GM21367 (cell line): ENCODE measurements around the gene FHOD3.
"Not testable (repeated sequence)": the region's sequence is repeated elsewhere in the genome, so short reads cannot be mapped to it uniquely, and the experiment has no call there.

ENCODE experiments used
- ATAC-seq: cut with Tn5 transposase; IDR thresholded peaks from one replicate; pipeline ENCODE4 v1.9.1; 2021; ENCODE audit not compliant: unreplicated experiment

Gene FHOD3

GRCh38 chr18:36761186-36761698 is 463.7 kb downstream of the FHOD3 start:
- no peak for ATAC-seq

GRCh38 chr18:36762074-36762473 is 464.6 kb downstream of the FHOD3 start:
- ATAC-seq: no peak

GRCh38 chr18:36762965-36763364 is 465.5 kb downstream of the FHOD3 start:
- not testable (repeated sequence) for ATAC-seq

GRCh38 chr18:36766836-36767235 is 469.3 kb downstream of the FHOD3 start:
- ATAC-seq: no peak

DNA sequence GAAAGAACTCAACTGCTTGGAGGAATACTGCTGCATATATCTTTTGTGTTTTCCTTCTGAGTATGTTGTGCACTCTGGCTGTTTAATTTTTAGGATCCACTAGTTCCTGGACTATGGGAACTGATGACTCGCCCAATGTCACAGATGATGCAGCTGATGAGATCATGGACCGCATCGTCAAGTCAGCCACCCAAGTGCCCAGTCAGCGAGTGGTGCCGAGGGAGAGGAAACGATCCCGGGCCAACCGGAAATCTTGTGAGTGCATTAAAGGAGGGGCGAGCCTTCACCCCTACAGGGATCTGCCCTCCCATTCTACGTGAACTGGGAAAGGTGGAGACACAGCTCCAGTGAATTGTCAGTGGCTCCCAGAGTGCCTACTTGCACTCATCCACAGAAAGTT is 471.7 kb downstream of the FHOD3 start:
- ATAC-seq: no peak

- no peak for ATAC-seq
Measured at GRCh38 chr18:36769611-36770314, 472.2 kb downstream of the FHOD3 start.

DNA sequence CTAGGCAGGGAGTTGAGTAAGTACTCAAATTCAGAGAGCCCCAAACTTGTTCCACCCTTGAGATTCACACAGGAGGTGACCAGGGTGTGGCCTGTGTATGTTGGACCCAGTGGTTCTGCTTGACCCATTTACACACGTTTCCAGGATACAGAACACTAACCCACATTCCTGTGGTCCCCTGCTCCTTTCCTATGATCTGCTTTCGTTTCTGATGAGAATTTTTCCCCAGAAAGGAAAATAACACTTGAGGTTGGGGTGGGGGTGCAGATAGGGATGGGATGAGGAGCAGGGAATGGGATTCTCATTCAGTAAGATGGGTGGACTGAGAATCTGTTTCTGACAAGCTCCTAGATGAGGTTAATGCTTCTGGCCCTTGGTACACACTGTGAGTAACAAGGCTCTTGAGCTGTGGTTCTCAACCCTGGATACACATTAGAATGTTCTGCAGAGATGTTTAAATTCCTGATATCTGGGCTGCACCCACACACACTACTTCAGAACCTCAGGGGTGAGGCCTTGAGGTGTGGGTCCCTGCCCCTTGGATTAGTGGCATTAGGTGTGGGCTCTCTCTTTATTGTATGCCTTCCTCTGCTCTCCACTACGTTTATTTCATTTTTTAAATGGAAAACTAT is 472.9 kb downstream of the FHOD3 start:
- no peak for ATAC-seq

- no peak for ATAC-seq
Measured at GRCh38 chr18:36771245-36771644, 473.7 kb downstream of the FHOD3 start.

- no peak for ATAC-seq
Measured at GRCh38 chr18:36772241-36772723, 474.8 kb downstream of the FHOD3 start.

DNA sequence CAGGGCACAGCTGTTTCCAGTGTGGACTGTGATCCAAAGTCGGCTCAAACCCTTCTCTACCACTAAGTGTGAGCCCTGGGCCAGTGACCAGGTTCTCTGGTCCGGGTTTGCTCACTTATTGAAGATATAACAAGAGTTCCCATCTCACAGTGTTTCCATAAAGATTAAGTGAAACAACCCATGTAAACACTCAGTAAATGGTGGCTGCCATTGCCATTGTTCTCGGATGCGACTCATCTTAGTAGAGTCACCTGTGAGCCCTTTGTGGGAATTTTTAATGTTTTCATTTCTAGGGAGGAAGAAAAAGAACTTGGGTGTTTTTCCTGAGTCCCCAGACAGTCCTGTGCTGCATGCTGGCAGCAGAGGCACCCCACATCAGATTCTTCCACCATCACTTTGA is 477.9 kb downstream of the FHOD3 start:
- no peak for ATAC-seq

GRCh38 chr18:36776650-36777049 is 479.1 kb downstream of the FHOD3 start:
- no peak for ATAC-seq

- no peak for ATAC-seq
Measured at GRCh38 chr18:36777566-36777965, 480.1 kb downstream of the FHOD3 start.

GRCh38 chr18:36780748-36781147 is 483.2 kb downstream of the FHOD3 start:
- ATAC-seq: no peak

DNA sequence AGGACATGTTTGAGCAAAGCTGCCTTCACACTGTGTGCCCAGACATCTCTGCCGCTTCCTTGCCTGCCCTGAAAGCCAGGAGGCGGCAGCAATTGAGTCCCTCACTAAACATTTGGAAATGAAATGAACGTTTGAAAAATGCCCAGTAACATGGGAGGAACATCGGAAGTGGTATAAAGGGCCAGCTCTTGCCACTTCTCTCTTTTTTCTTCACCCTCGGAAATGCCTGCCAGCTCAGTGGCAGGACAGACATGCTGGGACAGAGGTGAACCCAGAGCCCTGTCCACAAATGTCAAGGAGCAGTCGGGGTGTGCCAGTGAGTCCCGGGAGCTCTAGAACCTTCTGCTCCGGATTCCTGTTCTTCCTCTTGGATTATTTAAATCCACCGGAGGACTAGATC is 485.2 kb downstream of the FHOD3 start:
- ATAC-seq: no peak

DNA sequence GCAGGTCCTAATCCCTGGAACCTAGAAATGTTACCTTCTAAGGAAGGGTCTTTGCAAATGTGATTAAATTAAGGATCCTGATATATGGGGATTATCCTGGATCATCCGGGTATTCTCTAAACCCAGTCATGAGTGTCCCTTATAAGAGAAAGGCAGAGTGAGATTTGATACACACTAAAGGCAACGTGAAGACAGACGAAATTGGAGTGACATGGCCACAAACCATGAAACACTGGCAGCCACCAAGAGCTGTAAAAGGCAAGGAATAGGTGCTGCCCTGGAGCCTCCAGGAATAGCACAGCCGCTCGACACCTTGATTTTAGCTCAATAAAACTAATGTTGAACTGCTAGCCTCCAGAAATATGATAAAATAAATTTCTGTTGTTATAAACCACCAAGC is 486.3 kb downstream of the FHOD3 start:
- ATAC-seq: no peak

GRCh38 chr18:36786686-36787085 is 489.2 kb downstream of the FHOD3 start:
- ATAC-seq: no peak

DNA sequence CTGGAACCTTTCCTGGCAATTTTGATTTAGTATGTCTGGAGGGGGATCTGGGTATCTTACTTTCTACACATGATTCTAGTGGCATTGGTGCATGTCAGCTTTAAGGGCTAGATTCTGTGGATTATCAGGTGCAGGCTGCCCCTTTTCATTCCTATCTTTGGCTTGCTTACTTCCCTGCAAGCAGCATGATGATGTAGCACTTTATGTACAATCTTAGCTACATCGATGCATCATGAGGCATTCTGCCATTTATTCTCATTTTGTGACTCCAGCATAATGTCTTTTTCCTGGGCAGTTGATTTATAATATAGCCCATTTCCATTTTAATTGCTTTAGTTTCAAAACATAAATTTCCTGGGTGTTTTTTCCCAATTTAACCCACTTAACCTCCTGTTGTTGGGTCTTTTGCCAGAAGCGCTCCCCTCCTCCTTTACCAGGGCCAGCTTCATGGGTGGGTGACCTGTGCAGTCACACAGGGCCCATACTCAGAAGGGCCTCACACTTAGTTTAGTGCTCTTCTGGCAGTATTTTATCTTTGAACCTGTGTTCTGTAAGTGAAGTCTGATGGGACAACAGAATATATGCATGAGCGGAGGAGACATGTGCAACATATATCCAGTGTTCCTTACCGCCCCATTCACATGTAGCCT is 495.2 kb downstream of the FHOD3 start:
- ATAC-seq: no peak

DNA sequence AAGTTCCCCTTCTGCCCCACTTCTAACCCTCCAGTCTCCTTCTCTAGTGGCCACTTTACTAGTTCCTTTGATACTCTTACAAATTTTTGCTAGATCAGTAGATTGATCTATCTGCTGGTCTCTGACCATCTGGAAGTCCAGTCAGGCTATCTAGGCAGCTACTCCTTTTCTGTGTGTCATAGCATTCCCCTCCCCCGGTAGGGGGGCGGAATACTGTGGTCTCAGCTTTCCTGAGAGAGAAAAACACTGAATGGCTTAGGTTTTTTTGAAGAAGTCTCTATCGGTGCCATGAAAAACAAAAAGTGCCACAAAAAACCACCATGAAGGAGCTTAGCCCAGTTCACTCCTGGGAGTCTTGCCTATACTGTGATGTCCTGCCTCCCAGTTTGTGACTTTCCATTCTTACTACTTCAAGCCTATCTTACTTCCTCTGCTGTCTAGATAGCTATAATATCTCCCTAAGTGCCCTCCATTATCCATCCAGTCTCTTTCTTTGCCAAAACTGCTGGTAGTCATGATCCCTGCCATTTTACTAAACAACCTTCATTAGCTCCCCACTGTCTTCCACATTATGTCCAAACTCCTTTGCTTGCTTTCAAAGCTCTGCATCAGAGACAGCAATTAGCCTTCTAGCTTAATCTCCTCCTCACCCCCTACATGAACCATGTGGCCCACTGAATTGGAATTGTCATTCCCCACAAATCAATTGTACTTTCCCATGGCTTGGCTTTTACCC is 501.4 kb downstream of the FHOD3 start:
- ATAC-seq: no peak

GRCh38 chr18:36805105-36805504 is 507.6 kb downstream of the FHOD3 start:
- no peak for ATAC-seq

GRCh38 chr18:36808681-36809080 is 511.2 kb downstream of the FHOD3 start:
- ATAC-seq: no peak
